ENCODE results near the gene CAMK2G.

Gene CAMK2G

GRCh38 chr10:73768881-73769280 is 105.5 kb downstream of the CAMK2G start:
- Histone ChIP-seq H3K4me1 (ENCODE audit: control insufficient read depth, insufficient read depth, low read length) (no peaks in the 10 kb centered on the region), H3K27me3 (ENCODE audit: control insufficient read depth, insufficient read depth, low read length) (no peaks in the 10 kb centered on the region), H3K9me3 (ENCODE audit: control insufficient read depth, insufficient read depth, low read length) (no peaks in the 10 kb centered on the region), H3K36me3 (ENCODE audit: control insufficient read depth, insufficient read depth, low read length) (peaks cover 16% of the 10 kb centered on the region; the same call in 1 of the 2 replicates), H3K4me3 (ENCODE audit: low read length) (no peak overlapping the region), H3K27ac (ENCODE audit: low read length) (no peak overlapping the region)
- WGBS (ENCODE audit: insufficient coverage, insufficient read length): no CpG with 5 or more reads among the region's 11 CpGs
- no peak for DNase-seq (ENCODE audit: low read depth, low spot score)

- Histone ChIP-seq H3K9me3 (ENCODE audit: control insufficient read depth, insufficient read depth, low read length) (no peaks in the 10 kb centered on the region), H3K4me3 (ENCODE audit: low read length) (no peak overlapping the region), H3K4me1 (ENCODE audit: control insufficient read depth, insufficient read depth, low read length) (no peaks in the 10 kb centered on the region), H3K27ac (ENCODE audit: low read length) (no peak overlapping the region), H3K36me3 (ENCODE audit: control insufficient read depth, insufficient read depth, low read length) (peaks cover 25% of the 10 kb centered on the region), H3K27me3 (ENCODE audit: control insufficient read depth, insufficient read depth, low read length) (no peaks in the 10 kb centered on the region)
- WGBS (ENCODE audit: insufficient coverage, insufficient read length): no CpG with 5 or more reads among the region's 6 CpGs
- no peak for DNase-seq (ENCODE audit: low read depth, low spot score)
Measured at GRCh38 chr10:73765066-73765465, 109.3 kb downstream of the CAMK2G start.

- H3K4me3 ChIP-seq (ENCODE audit: low read length): no peak overlapping the region
- no peaks in the 10 kb centered on the region for H3K27me3 ChIP-seq (ENCODE audit: control insufficient read depth, insufficient read depth, low read length)
- H3K36me3 ChIP-seq (ENCODE audit: control insufficient read depth, insufficient read depth, low read length): peaks cover 25% of the 10 kb centered on the region
- no CpG with 5 or more reads among the region's 2 CpGs for WGBS (ENCODE audit: insufficient coverage, insufficient read length)
- H3K9me3 ChIP-seq (ENCODE audit: control insufficient read depth, insufficient read depth, low read length): no peaks in the 10 kb centered on the region
- H3K27ac ChIP-seq (ENCODE audit: low read length): no peak overlapping the region
- H3K4me1 ChIP-seq (ENCODE audit: control insufficient read depth, insufficient read depth, low read length): no peaks in the 10 kb centered on the region
- no peak for DNase-seq (ENCODE audit: low read depth, low spot score)
Measured at GRCh38 chr10:73763343-73763742, 111.0 kb downstream of the CAMK2G start.

- WGBS (ENCODE audit: insufficient coverage, insufficient read length): no CpG with 5 or more reads among the region's 2 CpGs
- no peak overlapping the region for H3K4me3 ChIP-seq (ENCODE audit: low read length)
- no peaks in the 10 kb centered on the region for H3K27me3 ChIP-seq (ENCODE audit: control insufficient read depth, insufficient read depth, low read length)
- H3K4me1 ChIP-seq (ENCODE audit: control insufficient read depth, insufficient read depth, low read length): no peaks in the 10 kb centered on the region
- H3K27ac ChIP-seq (ENCODE audit: low read length): no peak overlapping the region
- peaks cover 25% of the 10 kb centered on the region for H3K36me3 ChIP-seq (ENCODE audit: control insufficient read depth, insufficient read depth, low read length)
- DNase-seq (ENCODE audit: low read depth, low spot score): no peak
- no peaks in the 10 kb centered on the region for H3K9me3 ChIP-seq (ENCODE audit: control insufficient read depth, insufficient read depth, low read length)
Measured at GRCh38 chr10:73762915-73763314, 111.4 kb downstream of the CAMK2G start.
